Umbilical cord (tissue), 2 donors: Measurements from ENCODE around the gene EMID1. TPM values are rescaled to one million over a fixed set of nuclear protein-coding genes. Genes with fewer than 3 reads are reported as not detected.
A peak's percentile ranks its signal among the peaks of the same experiment; 100 is the strongest.
"Not testable (repeated sequence)": the region's sequence is repeated elsewhere in the genome, so short reads cannot be mapped to it uniquely, and the experiment has no call there.

Source experiments
- DNase-seq: peaks from one replicate; pipeline ENCODE4 v3.0.0-alpha.2; 2015; ENCODE audit warnings: low spot score
- total RNA-seq: library from RNA; depleted of rRNA; stranded (reverse); fragments of >200 nt; gene quantifications from one replicate; pipeline ENCODE4 v1.2.3, GENCODE V29; 2014; ENCODE audit warnings: low replicate concordance; ENCODE audit not compliant: insufficient read depth

Gene EMID1
- total RNA-seq, 1 donor from 2014 or later, result 8.2 TPM

GRCh38 chr22:29211066-29211465, 5.4 kb downstream of the EMID1 start:
- no peak for DNase-seq

- DNase-seq, result no peak
These were observed 5.8 kb downstream of the EMID1 start for GRCh38 chr22:29211466-29211865.

GRCh38 chr22:29212743-29213142, 7.0 kb downstream of the EMID1 start:
- no peak for DNase-seq

- no peak for DNase-seq
These were observed 7.8 kb downstream of the EMID1 start for GRCh38 chr22:29213493-29213892.

GRCh38 chr22:29214232-29214631, 8.5 kb downstream of the EMID1 start:
- DNase-seq, result no peak

GRCh38 chr22:29215012-29215860, 9.5 kb downstream of the EMID1 start:
- DNase-seq, result no peak

- no peak for DNase-seq
These were observed 10.5 kb downstream of the EMID1 start for GRCh38 chr22:29216011-29216872.

- no peak for DNase-seq
These were observed 11.4 kb downstream of the EMID1 start for GRCh38 chr22:29216873-29217666.

- DNase-seq, result no peak
These were observed 12.4 kb downstream of the EMID1 start for GRCh38 chr22:29217827-29218757.

- DNase-seq, result no peak
These were observed 13.2 kb downstream of the EMID1 start for GRCh38 chr22:29218758-29219408.

- DNase-seq, result not testable (repeated sequence)
These were observed 13.7 kb downstream of the EMID1 start for GRCh38 chr22:29219409-29219782.

GRCh38 chr22:29219881-29220670, 14.4 kb downstream of the EMID1 start:
- DNase-seq, result no peak

GRCh38 chr22:29224121-29224858, 18.6 kb downstream of the EMID1 start:
- DNase-seq, result peak; percentile 86

GRCh38 chr22:29224859-29225410, 19.2 kb downstream of the EMID1 start:
- no peak for DNase-seq

GRCh38 chr22:29225422-29226090, 19.9 kb downstream of the EMID1 start:
- DNase-seq, result peak; percentile 50

- DNase-seq, result no peak
These were observed 20.8 kb downstream of the EMID1 start for GRCh38 chr22:29226351-29226981.
